Measurements from ENCODE around the gene PIEZO1.

PIEZO1 gene

DNA sequence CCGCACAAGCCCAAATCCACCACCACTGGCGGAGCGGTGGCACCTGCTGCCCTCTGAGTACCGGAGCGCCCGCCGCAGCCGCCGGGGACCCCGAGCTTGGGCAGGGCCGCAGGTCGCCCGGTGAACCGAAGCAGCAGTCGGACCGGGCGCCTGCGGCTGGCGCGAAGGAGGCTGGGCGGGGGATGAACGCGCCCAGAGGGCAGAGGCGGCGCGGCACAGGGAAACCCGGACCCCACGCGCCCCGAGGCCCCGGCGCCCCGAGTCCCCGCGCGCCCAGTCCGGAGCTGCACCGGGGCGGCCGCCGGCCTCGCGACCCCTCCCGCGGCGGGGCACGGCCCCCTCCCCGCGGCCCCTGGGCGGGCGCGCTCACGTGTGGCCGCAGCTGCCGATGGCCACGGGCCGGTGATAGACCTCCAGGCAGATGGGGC lies 79.2 kb downstream of the PIEZO1 start:
- TF ChIP-seq, protein P1, sequence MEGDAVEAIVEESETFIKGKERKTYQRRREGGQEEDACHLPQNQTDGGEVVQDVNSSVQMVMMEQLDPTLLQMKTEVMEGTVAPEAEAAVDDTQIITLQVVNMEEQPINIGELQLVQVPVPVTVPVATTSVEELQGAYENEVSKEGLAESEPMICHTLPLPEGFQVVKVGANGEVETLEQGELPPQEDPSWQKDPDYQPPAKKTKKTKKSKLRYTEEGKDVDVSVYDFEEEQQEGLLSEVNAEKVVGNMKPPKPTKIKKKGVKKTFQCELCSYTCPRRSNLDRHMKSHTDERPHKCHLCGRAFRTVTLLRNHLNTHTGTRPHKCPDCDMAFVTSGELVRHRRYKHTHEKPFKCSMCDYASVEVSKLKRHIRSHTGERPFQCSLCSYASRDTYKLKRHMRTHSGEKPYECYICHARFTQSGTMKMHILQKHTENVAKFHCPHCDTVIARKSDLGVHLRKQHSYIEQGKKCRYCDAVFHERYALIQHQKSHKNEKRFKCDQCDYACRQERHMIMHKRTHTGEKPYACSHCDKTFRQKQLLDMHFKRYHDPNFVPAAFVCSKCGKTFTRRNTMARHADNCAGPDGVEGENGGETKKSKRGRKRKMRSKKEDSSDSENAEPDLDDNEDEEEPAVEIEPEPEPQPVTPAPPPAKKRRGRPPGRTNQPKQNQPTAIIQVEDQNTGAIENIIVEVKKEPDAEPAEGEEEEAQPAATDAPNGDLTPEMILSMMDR (IDR thresholded peaks at IDR 0.05; ENCODE audit: low read depth, low read length), result no peak
- no peak for DNase-seq (ENCODE audit: low read depth in 2 of 2)
- H3K4me3 ChIP-seq (replicated peaks in 1 of 2; ENCODE audit: low read depth in 2 of 2, low read length in 2 of 2), result peak overlapping the region; percentile 56 to 97

DNA sequence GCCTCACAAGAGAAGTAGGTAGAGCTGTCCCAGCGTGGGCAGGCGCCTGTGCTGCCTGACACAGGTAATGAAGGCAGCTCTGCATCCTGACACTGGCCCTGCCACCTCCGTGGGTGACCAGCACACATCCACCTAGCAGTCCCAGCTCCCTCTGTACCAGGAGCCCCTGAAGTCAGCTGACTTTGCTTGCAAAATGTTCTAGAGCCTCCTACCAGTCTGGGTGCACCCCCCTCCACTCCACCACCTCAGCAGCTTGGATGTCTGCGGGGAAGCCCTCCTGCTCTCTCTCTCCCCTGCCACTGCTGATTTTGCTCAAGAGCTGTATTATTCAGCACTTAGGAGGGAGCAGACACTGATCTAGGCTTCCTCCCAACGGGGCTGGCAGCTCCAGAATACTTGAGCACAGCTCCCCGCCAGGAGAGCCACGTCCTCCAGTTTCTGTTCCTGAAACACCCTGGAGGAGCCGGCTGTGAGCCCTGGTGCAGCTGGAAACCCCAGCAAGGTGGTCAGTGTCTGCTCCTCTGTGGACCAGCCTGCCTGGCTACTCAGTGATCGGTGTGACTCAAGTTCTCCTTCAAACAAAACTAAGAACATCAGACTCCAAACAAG lies 79.8 kb downstream of the PIEZO1 start:
- TF ChIP-seq, protein P1 (IDR thresholded peaks at IDR 0.05; ENCODE audit: low read depth, low read length), result no peak
- DNase-seq (ENCODE audit: low read depth in 2 of 2), result peak; percentile 31 to 34
- peak overlapping the region; percentile 56 to 97 for H3K4me3 ChIP-seq (replicated peaks in 1 of 2; ENCODE audit: low read depth in 2 of 2, low read length in 2 of 2)

DNA sequence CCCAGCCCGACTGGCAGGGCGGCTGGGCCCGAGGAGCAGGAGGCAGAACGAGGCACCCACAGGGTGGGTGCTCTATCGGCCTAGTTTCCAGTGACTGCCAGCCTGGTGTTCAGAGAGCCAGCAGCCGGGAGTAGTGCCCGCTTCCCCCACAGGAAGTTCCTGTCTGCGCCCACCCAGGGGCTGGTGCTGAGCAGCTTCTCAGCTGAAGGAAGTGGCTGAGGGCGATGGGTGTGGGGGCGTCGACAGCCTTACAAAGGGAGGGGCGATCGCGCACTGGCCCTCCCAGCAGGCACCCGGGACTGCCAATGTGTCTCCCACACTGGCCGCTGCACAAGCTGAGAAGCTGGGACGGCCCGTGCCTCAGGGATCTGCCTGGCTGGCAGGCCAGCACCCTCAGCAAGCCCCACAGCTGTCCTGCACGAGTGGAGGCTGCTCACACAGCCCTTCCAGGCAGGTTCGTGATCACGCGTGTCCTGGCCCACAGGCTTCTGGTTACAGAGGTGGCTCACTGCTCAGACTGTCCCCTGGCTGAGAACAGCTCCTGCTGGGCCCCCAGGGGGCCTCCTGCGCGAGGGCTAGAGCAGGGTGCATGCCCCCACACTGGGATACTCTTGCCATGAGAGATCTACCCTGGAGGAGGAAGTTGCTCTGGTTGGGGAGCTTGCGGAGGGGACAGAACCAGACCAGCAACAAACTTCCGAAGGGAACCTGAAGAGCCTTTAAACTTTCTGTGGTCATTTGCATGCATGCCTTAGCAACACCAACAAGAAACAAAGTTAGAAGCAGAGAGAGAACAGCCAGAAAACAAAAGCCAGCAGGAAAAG lies 81.3 kb downstream of the PIEZO1 start:
- TF ChIP-seq, protein P1 (IDR thresholded peaks at IDR 0.05; ENCODE audit: low read depth, low read length), result no peak
- no peak overlapping the region for H3K4me3 ChIP-seq (replicated peaks in 1 of 2; ENCODE audit: low read depth in 2 of 2, low read length in 2 of 2)
- DNase-seq (ENCODE audit: low read depth in 2 of 2), result no peak

DNA sequence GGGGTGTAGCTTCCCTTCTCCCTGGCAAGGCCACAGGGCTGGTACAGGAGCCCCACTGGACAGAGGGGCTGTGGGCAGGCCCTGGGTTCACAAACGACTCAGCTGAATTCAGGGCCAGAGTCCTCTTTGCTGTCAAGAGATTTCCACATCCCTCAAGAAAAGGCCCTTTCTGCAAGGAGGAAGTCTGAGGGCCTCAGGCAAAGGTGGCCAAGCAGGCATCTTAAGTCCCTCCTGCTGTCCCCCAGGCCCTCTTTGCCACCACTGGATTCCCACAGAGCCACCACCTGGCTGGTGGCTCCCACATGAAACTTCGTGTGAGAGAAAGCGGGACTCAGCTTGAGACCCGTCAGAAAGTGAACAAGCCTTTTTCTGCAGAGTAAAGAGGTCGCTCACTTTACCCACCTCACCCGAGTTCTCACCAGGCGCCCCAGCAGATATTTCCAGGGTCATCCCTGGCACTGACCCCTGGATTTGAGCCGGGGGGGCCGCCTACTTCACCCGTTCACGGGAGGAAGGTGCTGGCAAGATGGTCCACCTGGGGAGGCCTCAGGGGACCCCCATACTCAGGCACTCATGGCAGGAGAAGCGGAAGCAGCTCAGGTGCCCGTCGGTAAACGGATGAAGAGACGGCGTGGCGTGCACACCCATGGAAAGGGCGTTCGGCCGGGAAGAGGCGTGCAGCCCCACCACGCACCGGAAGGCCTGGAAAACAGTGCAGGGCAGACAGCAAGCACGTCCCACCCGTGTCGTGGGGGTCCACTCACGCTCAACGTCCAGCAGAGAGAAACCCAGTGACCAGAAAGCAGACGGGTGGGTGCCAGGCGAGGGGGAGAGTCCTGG lies 82.4 kb downstream of the PIEZO1 start:
- no peak for DNase-seq (ENCODE audit: low read depth in 2 of 2)
- TF ChIP-seq, protein P1 (IDR thresholded peaks at IDR 0.05; ENCODE audit: low read depth, low read length), result no peak
- no peak overlapping the region for H3K4me3 ChIP-seq (replicated peaks in 1 of 2; ENCODE audit: low read depth in 2 of 2, low read length in 2 of 2)

GRCh38 chr16:88701581-88702370 lies 83.2 kb downstream of the PIEZO1 start:
- no peak for DNase-seq (ENCODE audit: low read depth in 2 of 2)
- TF ChIP-seq, protein P1 (IDR thresholded peaks at IDR 0.05; ENCODE audit: low read depth, low read length), result no peak
- no peak overlapping the region for H3K4me3 ChIP-seq (replicated peaks in 1 of 2; ENCODE audit: low read depth in 2 of 2, low read length in 2 of 2)
